ENCODE measurements around the gene C17orf100.

DNA sequence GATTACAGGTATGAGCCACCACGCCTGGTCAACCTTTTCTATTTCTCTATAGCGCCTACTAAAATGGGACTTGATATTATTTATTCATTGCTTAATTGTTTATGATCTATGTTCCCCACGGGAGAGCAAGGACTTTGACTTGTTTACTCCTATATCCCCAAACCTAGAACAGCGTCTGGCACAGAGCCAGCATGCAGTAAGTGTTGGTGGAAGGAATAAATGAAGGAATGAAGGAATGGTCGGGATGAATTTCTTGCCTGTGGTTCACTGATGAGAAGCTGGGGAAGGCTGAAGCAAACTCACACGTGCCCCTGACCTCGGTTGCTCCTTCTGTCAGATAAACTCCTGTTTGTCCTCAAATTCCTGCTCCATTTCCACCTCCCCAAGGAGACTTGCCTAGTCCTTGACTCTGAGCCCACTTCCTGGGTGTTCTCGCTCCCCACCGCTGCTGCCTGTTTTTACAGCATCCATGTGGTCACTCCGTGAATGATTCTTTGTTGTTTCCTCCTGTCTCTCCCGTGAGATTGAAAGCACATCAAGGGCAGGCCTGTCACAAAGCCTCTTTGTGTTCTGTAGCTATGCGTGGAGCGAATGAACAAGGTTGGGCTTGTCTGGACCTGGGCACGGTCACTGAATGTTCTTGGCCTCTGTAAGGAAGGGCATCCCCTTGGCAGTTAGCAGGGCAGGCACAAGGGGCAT, 17.3 kb downstream of the C17orf100 start:
- TF ChIP-seq, protein P1, sequence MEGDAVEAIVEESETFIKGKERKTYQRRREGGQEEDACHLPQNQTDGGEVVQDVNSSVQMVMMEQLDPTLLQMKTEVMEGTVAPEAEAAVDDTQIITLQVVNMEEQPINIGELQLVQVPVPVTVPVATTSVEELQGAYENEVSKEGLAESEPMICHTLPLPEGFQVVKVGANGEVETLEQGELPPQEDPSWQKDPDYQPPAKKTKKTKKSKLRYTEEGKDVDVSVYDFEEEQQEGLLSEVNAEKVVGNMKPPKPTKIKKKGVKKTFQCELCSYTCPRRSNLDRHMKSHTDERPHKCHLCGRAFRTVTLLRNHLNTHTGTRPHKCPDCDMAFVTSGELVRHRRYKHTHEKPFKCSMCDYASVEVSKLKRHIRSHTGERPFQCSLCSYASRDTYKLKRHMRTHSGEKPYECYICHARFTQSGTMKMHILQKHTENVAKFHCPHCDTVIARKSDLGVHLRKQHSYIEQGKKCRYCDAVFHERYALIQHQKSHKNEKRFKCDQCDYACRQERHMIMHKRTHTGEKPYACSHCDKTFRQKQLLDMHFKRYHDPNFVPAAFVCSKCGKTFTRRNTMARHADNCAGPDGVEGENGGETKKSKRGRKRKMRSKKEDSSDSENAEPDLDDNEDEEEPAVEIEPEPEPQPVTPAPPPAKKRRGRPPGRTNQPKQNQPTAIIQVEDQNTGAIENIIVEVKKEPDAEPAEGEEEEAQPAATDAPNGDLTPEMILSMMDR (IDR thresholded peaks at IDR 0.05; ENCODE audit: low read length): no peak
- TF ChIP-seq EZH2 (optimal IDR thresholded peaks at IDR 0.05; ENCODE audit: low read depth, low read length): no peak

Measured in MM.1S (cell line).